IPS-15b (cell line): ENCODE results near the gene SLC22A31.
"Not testable (repeated sequence)": the region's sequence is repeated elsewhere in the genome, so short reads cannot be mapped to it uniquely, and the experiment has no call there.

Source experiments
- H3K27me3 ChIP-seq: one replicate; pipeline ENCODE4 v1.6.1; 2013; ENCODE audit warnings: low read length; ENCODE audit not compliant: control insufficient read depth, insufficient read depth
- H3K36me3 ChIP-seq: one replicate; pipeline ENCODE4 v1.6.1; 2013; ENCODE audit warnings: low read length; ENCODE audit not compliant: control insufficient read depth, insufficient read depth
- H3K4me1 ChIP-seq: one replicate; pipeline ENCODE4 v1.6.1; 2013; ENCODE audit warnings: mild to moderate bottlenecking, low read length; ENCODE audit not compliant: control insufficient read depth, insufficient read depth
- H3K4me3 ChIP-seq: one replicate; pipeline ENCODE4 v1.5.1; 2013; ENCODE audit warnings: low read depth, low read length
- H3K9ac ChIP-seq: one replicate; pipeline ENCODE4 v1.6.1; 2013; ENCODE audit warnings: low read depth, mild to moderate bottlenecking, low read length
- H3K9me3 ChIP-seq: one replicate; pipeline ENCODE4 v1.6.1; 2013; ENCODE audit warnings: mild to moderate bottlenecking, low read length; ENCODE audit not compliant: control insufficient read depth, insufficient read depth

Gene SLC22A31

DNA sequence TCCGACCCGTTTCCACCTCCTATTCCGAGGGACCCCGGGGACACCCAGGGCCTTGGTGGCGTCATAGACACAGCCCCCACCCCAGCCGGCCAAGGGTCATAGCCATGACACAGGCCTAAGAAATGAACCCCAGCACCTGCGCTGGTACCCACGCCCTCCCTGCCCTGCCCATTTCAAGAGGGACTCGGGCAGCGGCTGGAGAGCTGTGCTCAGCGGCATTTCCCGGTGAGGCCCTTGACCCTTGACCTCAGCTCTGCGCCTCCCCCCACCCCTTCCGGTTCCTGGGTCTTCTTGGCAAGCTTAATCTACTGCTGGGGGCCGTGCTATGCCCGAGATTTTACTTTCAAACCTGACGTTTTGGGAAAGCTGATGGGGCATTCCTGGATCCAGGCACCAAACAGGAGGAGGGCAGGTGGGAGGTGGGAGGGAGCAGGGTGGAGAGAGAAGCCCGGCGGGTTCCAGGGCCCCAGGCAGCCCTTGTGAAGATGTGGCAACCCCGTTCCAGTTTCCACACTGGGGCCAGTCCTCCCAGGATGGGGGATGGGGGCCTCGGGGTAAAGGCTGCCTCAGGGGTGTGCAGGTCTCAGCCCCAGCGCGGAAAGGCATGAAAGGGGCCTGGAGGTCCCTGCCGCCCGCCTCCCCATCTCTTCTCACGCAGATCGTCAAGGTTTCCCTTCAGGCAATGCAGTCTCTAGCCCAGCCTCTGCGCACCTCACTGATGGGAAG lies at the start of gene SLC22A31:
SLC22A31 (minus strand) TSS at position 414 of the 726 bp plus-strand sequence; CDS start at position 378, 36 bp downstream.
- peaks cover 34% of the 10 kb centered on the region for H3K27me3 ChIP-seq
- H3K36me3 ChIP-seq: peaks cover 4% of the 10 kb centered on the region
- no peak within 1 kb of the TSS for H3K9ac ChIP-seq
- H3K9me3 ChIP-seq: no peaks in the 10 kb centered on the region
- H3K4me1 ChIP-seq: no peaks in the 10 kb centered on the region
- peak within 1 kb of the TSS; percentile 56 for H3K4me3 ChIP-seq

DNA sequence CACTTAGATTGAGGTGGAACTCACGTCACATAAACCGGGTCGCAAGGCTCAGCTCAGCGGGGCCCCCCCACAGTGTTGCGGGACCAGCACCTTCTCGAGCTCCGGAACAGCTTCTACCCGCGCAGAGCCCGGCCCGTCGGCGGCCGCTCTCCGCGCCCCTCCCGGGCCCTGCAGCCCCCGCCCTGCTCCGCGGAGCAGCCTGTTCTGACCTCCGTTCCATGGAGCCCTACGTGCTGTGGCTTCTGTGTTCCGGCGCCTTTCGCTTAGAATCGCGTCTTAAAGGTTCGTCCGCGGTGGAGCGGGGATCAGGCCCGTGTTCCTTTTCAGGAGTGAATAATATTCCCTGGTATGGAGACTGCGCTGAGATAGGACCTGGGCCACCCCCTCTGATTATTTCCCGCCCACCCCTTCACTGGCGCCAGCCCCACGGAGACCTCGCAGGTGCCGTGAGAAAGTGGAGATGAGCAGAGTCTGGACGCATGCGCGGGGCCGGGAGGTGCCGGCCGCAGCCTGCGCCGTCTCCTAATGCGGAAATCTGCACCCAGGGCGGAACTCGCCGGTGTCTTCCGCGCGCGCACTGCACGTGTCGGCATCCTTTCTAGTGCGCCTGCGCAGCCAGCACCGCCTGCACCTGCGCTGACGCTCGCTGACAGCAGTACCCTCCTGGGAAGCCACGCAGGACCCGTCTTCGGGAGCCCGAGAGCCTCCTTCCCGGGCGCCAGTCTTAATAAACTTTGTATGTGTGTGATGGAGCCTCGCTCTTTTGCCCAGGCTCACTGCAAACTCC lies 48.1 kb upstream of the SLC22A31 start:
- Histone ChIP-seq H3K4me3 (peak overlapping the region; percentile 53), H3K4me1 (no peaks in the 10 kb centered on the region), H3K9me3 (no peaks in the 10 kb centered on the region), H3K36me3 (no peaks in the 10 kb centered on the region), H3K9ac (no peak overlapping the region), H3K27me3 (peaks cover 13% of the 10 kb centered on the region)

DNA sequence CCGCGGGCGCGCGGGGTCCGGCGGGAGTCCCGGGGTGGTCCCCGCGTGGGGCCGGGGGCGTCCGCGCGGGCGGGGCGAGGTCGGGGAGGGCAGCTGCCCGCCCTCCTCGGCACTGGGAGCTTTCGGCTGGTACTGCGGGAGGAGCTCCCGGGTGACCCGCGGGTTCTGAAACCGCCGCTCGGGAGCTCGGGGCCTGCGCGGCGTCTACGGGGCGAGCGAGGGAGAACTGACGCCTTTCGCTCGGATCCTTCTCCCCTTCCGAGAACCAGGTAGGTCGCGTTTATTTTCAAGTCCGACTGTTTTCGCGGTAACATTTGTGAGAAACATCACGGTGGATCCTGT lies 47.4 kb upstream of the SLC22A31 start:
- not testable (repeated sequence) for H3K36me3 ChIP-seq, H3K9me3 ChIP-seq, H3K9ac ChIP-seq, H3K4me1 ChIP-seq
- Histone ChIP-seq H3K27me3 (peaks cover 13% of the 10 kb centered on the region), H3K4me3 (peak overlapping the region; percentile 53)

DNA sequence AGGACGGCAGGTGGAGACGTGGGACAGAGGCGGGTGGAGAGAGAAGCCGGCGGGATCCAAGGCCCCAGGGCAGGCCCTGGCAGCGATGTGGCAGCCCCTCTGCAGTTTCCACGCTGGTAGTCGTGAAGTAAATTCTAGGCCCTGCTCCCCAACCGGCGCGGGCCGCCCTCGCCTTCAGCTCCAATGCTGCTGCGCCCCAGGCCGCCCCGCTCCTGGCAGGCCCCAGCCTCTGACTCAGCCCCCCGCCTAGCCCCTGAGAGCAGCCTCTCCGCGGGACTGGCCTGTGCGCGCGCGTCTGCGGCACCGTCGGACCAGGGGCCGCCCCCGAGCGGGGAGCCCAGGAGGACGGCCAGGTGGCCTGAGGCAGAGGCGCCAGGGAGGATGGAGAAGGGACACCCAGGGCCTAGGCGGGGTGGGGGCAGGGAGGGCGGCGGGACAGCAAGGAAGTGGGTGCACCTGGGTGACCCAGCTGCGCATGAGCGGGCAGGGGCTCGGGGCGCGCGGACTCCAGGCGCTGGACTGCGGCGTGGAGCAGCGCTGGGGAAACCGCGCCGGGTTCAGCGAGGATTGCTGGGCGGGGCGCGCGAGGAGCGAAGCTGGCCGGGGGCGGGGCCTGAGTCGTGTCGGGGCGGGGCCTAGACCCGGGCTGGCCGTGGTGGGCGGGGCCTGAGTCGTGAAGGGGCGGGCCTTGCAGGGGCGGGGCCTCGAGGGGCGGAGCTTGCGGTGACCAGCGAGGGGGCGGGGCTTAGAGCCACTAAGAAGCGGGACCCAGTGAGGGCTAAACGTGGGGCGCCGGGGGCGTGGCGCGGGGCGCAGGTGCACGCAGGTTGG lies 46.8 kb upstream of the SLC22A31 start:
- Histone ChIP-seq H3K4me1 (no peaks in the 10 kb centered on the region), H3K9me3 (no peaks in the 10 kb centered on the region), H3K36me3 (no peaks in the 10 kb centered on the region), H3K4me3 (peak overlapping the region; percentile 54), H3K27me3 (peaks cover 13% of the 10 kb centered on the region), H3K9ac (no peak overlapping the region)

DNA sequence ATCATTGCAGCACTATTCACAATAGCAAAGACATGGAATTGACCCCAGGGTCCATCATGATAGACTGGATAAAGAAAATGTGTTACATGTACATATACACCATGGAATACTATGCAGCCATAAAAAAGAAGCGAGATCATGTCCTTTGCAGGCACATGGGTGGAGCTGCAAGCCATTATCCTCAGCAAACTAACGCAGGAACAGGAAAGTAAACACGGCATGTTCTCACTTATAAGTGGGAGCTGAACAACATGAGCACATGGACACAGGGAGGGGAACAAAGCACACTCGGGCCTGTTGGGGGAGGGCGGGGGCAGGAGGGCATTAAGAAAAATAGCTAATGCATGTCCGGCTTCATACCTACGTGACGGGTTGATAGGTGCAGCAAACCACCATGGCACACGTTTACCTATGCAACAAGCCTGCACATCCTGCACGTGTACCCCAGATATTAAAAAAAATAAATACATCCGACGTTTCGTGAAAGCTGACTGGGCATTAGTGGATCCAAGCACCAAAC lies 46.1 kb upstream of the SLC22A31 start:
- Histone ChIP-seq H3K4me1 (no peaks in the 10 kb centered on the region), H3K9ac (no peak overlapping the region), H3K9me3 (no peaks in the 10 kb centered on the region), H3K27me3 (peaks cover 13% of the 10 kb centered on the region), H3K36me3 (no peaks in the 10 kb centered on the region), H3K4me3 (peak overlapping the region; percentile 54)

DNA sequence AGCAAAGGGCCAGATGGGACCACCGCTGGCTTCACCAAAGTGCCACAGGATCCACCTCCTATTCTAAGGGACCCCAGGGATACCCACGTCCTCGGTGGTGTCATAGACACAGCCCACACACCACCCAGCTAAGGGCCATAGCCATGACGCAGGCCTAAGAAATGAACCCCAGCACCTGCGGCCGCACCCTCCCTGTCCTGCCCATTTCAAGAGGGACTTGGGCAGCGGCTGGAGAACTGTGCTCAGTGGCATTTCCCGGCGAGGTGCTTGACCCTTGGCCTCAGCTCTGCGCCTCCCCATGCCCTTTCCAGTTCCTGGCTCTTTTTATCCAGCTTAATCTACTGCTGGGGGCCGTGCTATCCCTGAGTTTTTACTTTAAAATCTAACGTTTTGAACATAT lies 44.4 kb upstream of the SLC22A31 start:
- Histone ChIP-seq H3K4me3 (no peak overlapping the region), H3K36me3 (no peaks in the 10 kb centered on the region), H3K27me3 (peaks cover 13% of the 10 kb centered on the region), H3K9ac (no peak overlapping the region), H3K9me3 (no peaks in the 10 kb centered on the region), H3K4me1 (no peaks in the 10 kb centered on the region)

DNA sequence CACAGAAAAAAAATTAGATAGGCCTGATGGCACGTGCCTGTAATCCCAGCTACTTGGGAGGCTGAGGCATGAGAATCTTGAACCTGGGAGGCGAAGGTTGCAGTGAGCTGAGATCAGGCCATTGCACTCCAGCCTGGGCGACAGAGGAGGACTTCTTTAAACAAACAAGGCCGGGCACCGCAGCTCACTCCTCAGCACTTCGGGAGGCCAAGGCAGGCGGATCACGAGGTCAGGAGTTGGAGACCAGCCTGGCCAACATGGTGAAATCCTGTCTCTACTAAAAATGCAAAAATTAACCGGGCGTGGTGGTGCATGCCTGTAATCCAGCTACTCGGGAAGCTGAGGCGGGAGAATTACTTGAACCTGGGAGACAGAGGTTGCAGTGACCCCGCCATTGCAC lies 43.9 kb upstream of the SLC22A31 start:
- H3K36me3 ChIP-seq, H3K9me3 ChIP-seq, H3K9ac ChIP-seq, H3K4me1 ChIP-seq, H3K4me3 ChIP-seq: not testable (repeated sequence)
- peaks cover 13% of the 10 kb centered on the region for H3K27me3 ChIP-seq

DNA sequence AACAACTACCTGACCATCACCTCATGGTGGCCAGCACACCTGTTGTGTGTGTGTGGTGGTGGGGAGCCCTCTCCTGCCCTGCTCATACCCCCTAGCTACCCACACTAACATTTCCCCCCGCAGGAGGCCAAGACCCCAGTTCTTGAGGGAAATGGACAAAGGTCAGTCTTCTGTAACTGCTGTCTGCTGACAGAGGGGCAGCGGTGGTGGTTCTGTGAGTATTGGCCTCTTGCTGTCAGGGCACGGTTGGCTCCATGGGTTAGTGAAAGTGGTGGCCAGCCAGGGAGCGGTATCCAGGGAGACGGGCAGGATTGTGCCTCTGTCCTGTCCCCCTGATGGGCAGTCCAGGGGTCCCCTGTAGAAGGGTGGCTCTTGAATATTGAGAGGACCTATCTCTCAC lies 43.3 kb upstream of the SLC22A31 start:
- Histone ChIP-seq H3K4me3 (no peak overlapping the region), H3K27me3 (peaks cover 13% of the 10 kb centered on the region), H3K9me3 (no peaks in the 10 kb centered on the region), H3K4me1 (no peaks in the 10 kb centered on the region), H3K9ac (no peak overlapping the region), H3K36me3 (no peaks in the 10 kb centered on the region)

DNA sequence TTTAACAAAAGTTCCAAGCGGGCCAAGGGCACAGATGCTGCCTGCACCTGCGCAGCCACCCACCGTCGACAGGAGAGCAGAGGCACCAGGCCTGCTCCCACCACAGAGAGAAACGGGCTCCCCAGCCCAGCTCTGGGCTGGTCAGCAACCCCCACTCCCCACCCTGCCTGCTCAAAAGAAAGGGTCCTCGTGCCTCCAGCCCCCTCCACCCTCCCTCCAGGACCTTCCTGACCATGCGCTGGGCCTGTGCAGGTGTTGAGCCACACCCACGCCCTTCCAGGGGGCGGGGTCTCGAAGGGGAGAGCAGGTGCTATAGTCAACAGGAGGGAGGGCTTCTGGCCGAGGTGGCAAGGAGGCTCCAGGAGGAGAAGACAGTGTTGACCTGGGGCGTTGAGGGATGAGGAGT lies 42.5 kb upstream of the SLC22A31 start:
- Histone ChIP-seq H3K27me3 (peaks cover 4% of the 10 kb centered on the region), H3K36me3 (no peaks in the 10 kb centered on the region), H3K4me3 (no peak overlapping the region)

DNA sequence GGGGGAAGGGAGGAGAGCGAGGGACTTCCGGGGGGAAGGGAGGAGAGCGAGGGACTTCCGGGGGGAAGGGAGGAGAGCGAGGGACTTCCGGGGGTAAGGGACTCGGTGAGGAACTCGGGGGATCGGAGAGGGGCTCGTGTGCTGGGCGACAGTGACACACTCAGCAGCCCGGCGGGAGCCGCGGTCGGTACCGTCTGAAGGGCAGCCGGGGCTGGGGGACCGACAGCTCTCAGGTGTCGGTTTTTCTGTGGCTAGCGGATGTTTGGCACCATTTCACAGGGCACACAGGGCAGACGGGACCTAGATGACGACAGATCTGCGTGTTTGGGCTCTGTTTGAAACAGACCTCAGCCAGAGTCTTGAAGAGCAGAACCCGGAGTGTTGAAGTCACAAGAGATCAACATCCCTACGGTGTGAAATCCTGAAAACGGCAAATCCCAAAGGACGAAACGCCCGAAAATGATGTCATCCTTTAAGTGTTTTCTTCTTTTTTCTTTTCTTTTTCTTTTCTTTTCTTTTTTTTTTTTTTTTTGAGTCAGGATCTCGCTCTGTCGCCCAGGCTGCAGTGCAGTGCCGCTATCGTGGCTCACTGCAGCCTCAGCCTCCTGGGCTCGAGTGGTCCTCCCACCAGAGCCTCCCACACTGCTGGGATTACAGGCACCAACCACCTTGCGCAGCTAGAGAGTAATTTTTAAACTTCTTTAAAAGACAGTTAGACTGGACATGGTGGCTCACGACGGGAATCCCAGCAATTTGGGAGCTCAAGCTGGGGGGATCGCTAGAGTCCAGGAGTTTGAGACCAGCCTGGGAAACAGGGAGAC lies 41.1 kb upstream of the SLC22A31 start:
- H3K9me3 ChIP-seq: no peaks in the 10 kb centered on the region
- peak overlapping the region; percentile 89 for H3K9ac ChIP-seq
- no peaks in the 10 kb centered on the region for H3K4me1 ChIP-seq
- peak overlapping the region; percentile 91 for H3K4me3 ChIP-seq
- no peaks in the 10 kb centered on the region for H3K36me3 ChIP-seq
- H3K27me3 ChIP-seq: peaks cover 1% of the 10 kb centered on the region

More for the DNA sequence above, 42.5 kb upstream of the SLC22A31 start:
- Histone ChIP-seq H3K9ac (no peak overlapping the region), H3K4me1 (no peaks in the 10 kb centered on the region), H3K9me3 (no peaks in the 10 kb centered on the region)

DNA sequence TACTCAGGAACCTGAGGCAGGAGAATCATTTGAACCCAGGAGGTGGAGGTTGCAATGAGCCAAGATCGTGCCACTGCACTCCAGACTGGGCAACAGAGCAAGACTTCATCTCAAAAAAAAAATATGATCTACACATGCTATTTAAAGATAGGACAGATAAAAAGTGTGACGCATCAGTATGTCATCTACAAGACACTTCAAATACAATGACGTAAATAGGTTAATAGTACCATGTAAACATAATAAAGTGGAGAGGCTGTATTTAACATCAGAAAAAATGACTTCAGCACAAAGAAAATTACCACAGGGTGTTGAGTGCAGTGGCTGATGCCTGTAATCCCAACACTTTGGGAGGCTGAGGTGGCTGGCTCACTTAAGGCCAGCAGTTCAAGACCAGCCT lies 37.4 kb upstream of the SLC22A31 start:
- Histone ChIP-seq H3K27me3 (no peaks in the 10 kb centered on the region), H3K4me3 (no peak overlapping the region), H3K9ac (no peak overlapping the region), H3K36me3 (peaks cover 15% of the 10 kb centered on the region), H3K9me3 (no peaks in the 10 kb centered on the region), H3K4me1 (no peaks in the 10 kb centered on the region)
